DOHH2 (cell line): ENCODE measurements around the gene TMEM106A.

ENCODE experiments used
- H3F3A ChIP-seq: fragments of 200-600 bp; sonication (generic), shearing (Covaris generic); 2 replicates; pipeline ENCODE4 v1.6.0; 2016; ENCODE audit warnings: antibody characterized with exemption, mild to moderate bottlenecking; ENCODE audit not compliant: control insufficient read depth, insufficient read depth
- H3K27ac ChIP-seq: fragments of 200-600 bp; sonication (generic); 2 replicates; pipeline ENCODE4 v1.5.1; 2014; ENCODE audit warnings: low read depth, mild to moderate bottlenecking, low read length, moderate library complexity
- H3K27me3 ChIP-seq: fragments of 200-600 bp; sonication (generic); 2 replicates; pipeline ENCODE4 v1.6.1; 2014; ENCODE audit warnings: mild to moderate bottlenecking, low read length, mixed read lengths; ENCODE audit not compliant: control insufficient read depth
- H3K36me3 ChIP-seq: fragments of 200-600 bp; sonication (generic); 2 replicates; pipeline ENCODE4 v1.6.1; 2014; ENCODE audit warnings: mild to moderate bottlenecking, low read length, moderate library complexity, mixed read lengths; ENCODE audit not compliant: control insufficient read depth
- H3K4me1 ChIP-seq: fragments of 200-600 bp; sonication (generic); 2 replicates; pipeline ENCODE4 v1.6.1; 2014; ENCODE audit warnings: mild to moderate bottlenecking, low read length, mixed read lengths; ENCODE audit not compliant: control insufficient read depth
- H3K4me2 ChIP-seq: fragments of 200-600 bp; sonication (generic); 2 replicates; pipeline ENCODE4 v1.6.0; 2014; ENCODE audit warnings: mild to moderate bottlenecking, low read length, moderate library complexity
- H3K4me3 ChIP-seq: fragments of 200-600 bp; sonication (generic); 2 replicates; pipeline ENCODE4 v1.5.1; 2014; ENCODE audit warnings: mild to moderate bottlenecking, low read length, mixed read lengths
- H3K79me2 ChIP-seq: fragments of 200-600 bp; sonication (generic); 2 replicates; pipeline ENCODE4 v1.6.1; 2014; ENCODE audit warnings: mild to moderate bottlenecking, low read length, mixed read lengths; ENCODE audit not compliant: control insufficient read depth
- H3K9me2 ChIP-seq: fragments of 200-600 bp; sonication (generic); replicated peaks from 2 replicates; pipeline ENCODE4 v1.6.1; 2014; ENCODE audit warnings: mild to moderate bottlenecking, low read length, mixed read lengths; ENCODE audit not compliant: control insufficient read depth
- H3K9me3 ChIP-seq: fragments of 200-600 bp; sonication (generic); 2 replicates; pipeline ENCODE4 v1.6.1; 2014; ENCODE audit warnings: antibody characterized with exemption, low read length, mixed read lengths; ENCODE audit not compliant: control insufficient read depth, insufficient read depth
- H4K20me1 ChIP-seq: fragments of 200-600 bp; sonication (generic); 2 replicates; pipeline ENCODE4 v1.6.0; 2014; ENCODE audit warnings: low read depth, mild to moderate bottlenecking, antibody characterized with exemption, low read length, moderate library complexity; ENCODE audit not compliant: control insufficient read depth, insufficient read depth
- EZH2phosphoT487 ChIP-seq: fragments of 200-600 bp; sonication (generic); IDR thresholded peaks from 2 replicates; pipeline ENCODE4 v1.6.1; 2017; ENCODE audit warnings: borderline replicate concordance, mild to moderate bottlenecking, antibody characterized with exemption, low read length, moderate library complexity, mixed read lengths
- TF ChIP-seq, protein P1 (sequence below): fragments of 200-600 bp; sonication (generic); IDR thresholded peaks from one replicate; pipeline ENCODE4 v1.5.1; 2014; ENCODE audit warnings: antibody characterized with exemption, mild to moderate bottlenecking, low read depth, low read length; ENCODE audit not compliant: poor library complexity, severe bottlenecking

The TMEM106A gene

DNA sequence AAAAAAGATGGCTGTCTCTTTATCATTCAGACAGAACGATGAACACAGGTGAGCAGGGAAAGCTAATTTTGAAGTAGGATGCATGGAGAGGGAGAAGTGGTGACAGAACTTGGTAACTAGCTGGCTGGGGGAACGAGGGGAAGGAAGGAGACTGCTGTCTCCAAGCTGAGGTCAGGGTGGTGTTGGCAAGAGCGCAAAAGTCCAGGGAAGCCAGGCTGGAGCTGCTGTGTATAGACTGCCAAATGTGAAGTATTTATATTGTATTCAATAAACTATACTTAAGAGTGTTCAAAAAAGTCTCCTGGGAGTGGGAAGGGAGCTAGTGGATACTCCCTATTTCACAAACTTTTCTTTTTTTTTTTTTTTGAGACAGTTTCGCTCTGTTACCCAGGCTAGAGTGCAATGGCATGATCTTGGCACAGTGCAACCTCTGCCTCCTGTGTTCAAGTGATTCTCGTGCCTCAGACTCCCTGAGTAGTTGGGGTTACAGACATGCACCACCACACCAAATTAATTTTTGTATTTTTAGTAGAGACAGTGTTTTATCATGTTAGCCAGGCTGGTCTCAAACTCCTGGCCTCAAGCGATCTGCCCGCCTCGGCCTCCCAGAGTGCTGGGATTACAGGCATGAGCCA, 8.2 kb downstream of the TMEM106A start:
- Histone ChIP-seq H3K9me3 (no peaks in the 10 kb centered on the region), H3K79me2 (no peaks in the 10 kb centered on the region), H4K20me1 (no peaks in the 10 kb centered on the region), H3F3A (no peaks in the 10 kb centered on the region), H3K4me2 (no peak overlapping the region), H3K27ac (no peak overlapping the region), H3K9me2 (no peaks in the 10 kb centered on the region), H3K36me3 (no peaks in the 10 kb centered on the region; the same call in 1 of the 2 replicates), H3K4me1 (no peaks in the 10 kb centered on the region), H3K27me3 (no peaks in the 10 kb centered on the region), H3K4me3 (no peak overlapping the region)
- TF ChIP-seq EZH2phosphoT487: no peak
- TF ChIP-seq, protein P1, sequence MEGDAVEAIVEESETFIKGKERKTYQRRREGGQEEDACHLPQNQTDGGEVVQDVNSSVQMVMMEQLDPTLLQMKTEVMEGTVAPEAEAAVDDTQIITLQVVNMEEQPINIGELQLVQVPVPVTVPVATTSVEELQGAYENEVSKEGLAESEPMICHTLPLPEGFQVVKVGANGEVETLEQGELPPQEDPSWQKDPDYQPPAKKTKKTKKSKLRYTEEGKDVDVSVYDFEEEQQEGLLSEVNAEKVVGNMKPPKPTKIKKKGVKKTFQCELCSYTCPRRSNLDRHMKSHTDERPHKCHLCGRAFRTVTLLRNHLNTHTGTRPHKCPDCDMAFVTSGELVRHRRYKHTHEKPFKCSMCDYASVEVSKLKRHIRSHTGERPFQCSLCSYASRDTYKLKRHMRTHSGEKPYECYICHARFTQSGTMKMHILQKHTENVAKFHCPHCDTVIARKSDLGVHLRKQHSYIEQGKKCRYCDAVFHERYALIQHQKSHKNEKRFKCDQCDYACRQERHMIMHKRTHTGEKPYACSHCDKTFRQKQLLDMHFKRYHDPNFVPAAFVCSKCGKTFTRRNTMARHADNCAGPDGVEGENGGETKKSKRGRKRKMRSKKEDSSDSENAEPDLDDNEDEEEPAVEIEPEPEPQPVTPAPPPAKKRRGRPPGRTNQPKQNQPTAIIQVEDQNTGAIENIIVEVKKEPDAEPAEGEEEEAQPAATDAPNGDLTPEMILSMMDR: no peak

DNA sequence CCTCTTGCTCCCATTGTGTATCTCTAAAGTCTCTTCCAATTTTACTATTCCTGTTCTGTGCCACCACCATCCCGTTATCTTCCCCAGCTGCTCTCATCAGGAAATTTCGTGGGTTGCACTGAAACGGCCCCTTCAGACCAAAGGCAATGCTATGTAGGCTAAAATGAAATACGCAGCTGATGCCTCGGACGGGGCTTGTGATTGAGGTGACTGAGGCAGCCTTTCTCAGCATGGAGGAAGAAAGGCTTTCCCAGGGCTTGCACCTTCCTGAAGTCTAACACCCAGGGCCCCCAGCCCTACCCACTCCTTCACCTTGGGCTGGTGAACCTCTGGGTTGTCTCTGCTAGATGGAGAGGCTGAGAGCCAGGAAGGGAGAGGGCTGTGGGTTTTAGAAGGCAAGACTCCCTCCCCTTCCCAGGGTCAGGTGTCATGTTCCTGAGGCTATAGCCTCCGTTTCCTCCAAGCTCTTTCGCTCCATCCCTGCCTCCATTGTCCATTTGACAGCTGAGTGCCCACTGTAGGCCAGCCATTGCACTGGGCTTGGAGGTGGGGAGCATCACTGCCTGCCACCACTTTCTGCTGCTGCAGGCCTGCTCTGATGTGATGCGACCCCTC, 8.9 kb downstream of the TMEM106A start:
- Histone ChIP-seq H3K27me3 (no peaks in the 10 kb centered on the region), H3K4me2 (no peak overlapping the region), H3K4me3 (no peak overlapping the region), H3K36me3 (no peaks in the 10 kb centered on the region; the same call in 1 of the 2 replicates), H3F3A (no peaks in the 10 kb centered on the region), H4K20me1 (no peaks in the 10 kb centered on the region), H3K9me3 (no peaks in the 10 kb centered on the region), H3K27ac (no peak overlapping the region), H3K4me1 (no peaks in the 10 kb centered on the region), H3K9me2 (no peaks in the 10 kb centered on the region), H3K79me2 (no peaks in the 10 kb centered on the region)
- no peak for TF ChIP-seq EZH2phosphoT487
- TF ChIP-seq, protein P1: no peak

DNA sequence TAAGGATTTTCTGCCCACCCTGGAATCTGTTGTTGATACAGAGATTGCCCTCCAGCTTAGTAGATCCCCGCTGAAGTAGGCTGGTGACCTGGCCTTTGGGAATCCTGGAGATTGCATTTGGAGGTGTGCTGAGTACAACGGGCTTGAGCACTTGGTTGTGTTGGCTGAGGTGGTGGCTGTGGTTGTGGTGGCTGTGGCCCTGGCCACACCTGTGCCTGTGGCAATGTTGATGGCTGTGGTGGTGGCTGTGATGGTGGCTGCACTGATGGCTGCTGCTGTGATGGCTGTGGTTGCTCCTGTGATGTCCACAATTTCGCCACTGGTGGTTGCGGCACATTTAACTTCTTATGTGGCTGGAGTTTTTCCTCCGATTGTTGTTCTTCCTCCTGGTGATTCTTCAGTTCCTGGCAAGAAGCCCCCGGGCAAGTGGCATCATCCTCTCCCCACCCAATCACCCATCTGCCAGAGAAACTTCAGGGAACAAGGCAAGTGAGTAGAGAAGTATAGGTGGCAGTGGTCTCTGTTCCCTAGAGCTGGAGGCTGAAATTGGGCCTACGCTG, 12.6 kb downstream of the TMEM106A start:
- Histone ChIP-seq H3K9me2 (no peaks in the 10 kb centered on the region), H3K9me3 (no peaks in the 10 kb centered on the region), H3K27me3 (no peaks in the 10 kb centered on the region), H3F3A (no peaks in the 10 kb centered on the region; the same call in 1 of the 2 replicates), H3K4me1 (no peaks in the 10 kb centered on the region), H3K4me2 (no peak overlapping the region), H4K20me1 (no peaks in the 10 kb centered on the region), H3K27ac (no peak overlapping the region), H3K4me3 (no peak overlapping the region), H3K36me3 (no peaks in the 10 kb centered on the region), H3K79me2 (no peaks in the 10 kb centered on the region)
- TF ChIP-seq, protein P1: no peak
- TF ChIP-seq EZH2phosphoT487: no peak
